Liver (tissue), 9 donors: ENCODE data around the gene PIEZO2. TPM values are rescaled to one million over a fixed set of nuclear protein-coding genes. Genes with fewer than 3 reads are reported as not detected.

Source experiments
- DNase-seq: peaks from one replicate; pipeline ENCODE4 v3.0.0-alpha.2; 2017; ENCODE audit warnings: low spot score
- H3K27ac ChIP-seq, 2 donors: one replicate each; pipeline ENCODE4 v1.7.0; 2013; ENCODE audit warnings: inconsistent platforms in 2 of 2, low read length in 2 of 2, control low read depth in 1 of 2, low read depth in 1 of 2, mild to moderate bottlenecking in 1 of 2
- H3K27me3 ChIP-seq, 4 donors: one replicate each; pipeline versions ENCODE4 v1.6.1 to v1.7.0; 2013; ENCODE audit warnings: low read length in 3 of 4, inconsistent platforms in 1 of 4, mild to moderate bottlenecking in 1 of 4, moderate library complexity in 1 of 4; ENCODE audit not compliant: control insufficient read depth in 4 of 4, insufficient read depth in 4 of 4
- H3K36me3 ChIP-seq, 4 donors: one replicate each; pipeline versions ENCODE4 v1.6.1 to v1.7.0; 2013; ENCODE audit warnings: low read length in 3 of 4, mild to moderate bottlenecking in 3 of 4, low read depth in 1 of 4, moderate library complexity in 1 of 4; ENCODE audit not compliant: control insufficient read depth in 4 of 4, insufficient read depth in 3 of 4
- H3K4me1 ChIP-seq, 4 donors: one replicate each; pipeline versions ENCODE4 v1.6.1 to v1.7.0; 2013; ENCODE audit warnings: low read length in 3 of 4, mild to moderate bottlenecking in 3 of 4, moderate library complexity in 1 of 4; ENCODE audit not compliant: control insufficient read depth in 4 of 4, insufficient read depth in 4 of 4
- H3K4me3 ChIP-seq, 3 donors: one replicate each; pipeline versions ENCODE4 v1.6.1 to v1.7.0; 2013; ENCODE audit warnings: low read length in 3 of 3, control low read depth in 1 of 3, low read depth in 1 of 3, mild to moderate bottlenecking in 1 of 3
- H3K9ac ChIP-seq, 2 donors: one replicate each; pipeline ENCODE4 v1.7.0; 2013; ENCODE audit warnings: low read length in 2 of 2, mild to moderate bottlenecking in 2 of 2, moderate library complexity in 2 of 2, control low read depth in 1 of 2, low read depth in 1 of 2
- H3K9me3 ChIP-seq, 4 donors: one replicate each; pipeline versions ENCODE4 v1.6.1 to v1.7.0; 2013; ENCODE audit warnings: low read length in 3 of 4; ENCODE audit not compliant: control insufficient read depth in 4 of 4
- ATF3 ChIP-seq: IDR thresholded peaks from 2 replicates; pipeline ENCODE4 v1.6.1; 2016; ENCODE audit warnings: antibody characterized with exemption
- CTCF ChIP-seq: fragments of 150-350 bp; IDR thresholded peaks from 2 replicates; pipeline ENCODE4 v1.5.1; 2017; ENCODE audit warnings: improper control_type of control experiment, low read depth, low read length; ENCODE audit not compliant: missing input control
- EGR1 ChIP-seq, 2 donors: IDR thresholded peaks; 2 replicates each; pipeline ENCODE4 v1.6.1; 2016 to 2018; ENCODE audit warnings: antibody characterized with exemption in 2 of 2, low read depth in 2 of 2
- FOXA1 ChIP-seq: IDR thresholded peaks from 2 replicates; pipeline ENCODE4 v1.6.1; 2016; ENCODE audit warnings: antibody characterized with exemption
- FOXA2 ChIP-seq: IDR thresholded peaks from 2 replicates; pipeline ENCODE4 v1.6.1; 2016; ENCODE audit warnings: antibody characterized with exemption
- GABPA ChIP-seq, 2 donors: IDR thresholded peaks in 1 of 2; conservative IDR thresholded peaks in 1 of 2; 2 replicates each; pipeline ENCODE4 v1.6.1; 2016; ENCODE audit warnings: antibody characterized with exemption in 2 of 2, mild to moderate bottlenecking in 1 of 2, moderate library complexity in 1 of 2
- HNF4A ChIP-seq, 2 donors: conservative IDR thresholded peaks; 2 replicates each; pipeline ENCODE4 v1.6.1; 2016; ENCODE audit warnings: antibody characterized with exemption in 2 of 2, mild to moderate bottlenecking in 2 of 2
- HNF4G ChIP-seq: IDR thresholded peaks from 2 replicates; pipeline ENCODE4 v1.6.1; 2016; ENCODE audit warnings: antibody characterized with exemption
- JUND ChIP-seq, 2 donors: IDR thresholded peaks; 2 replicates each; pipeline ENCODE4 v1.6.1; 2016; ENCODE audit warnings: antibody characterized with exemption in 2 of 2
- NR2F2 ChIP-seq: IDR thresholded peaks from 2 replicates; pipeline ENCODE4 v1.6.1; 2016; ENCODE audit warnings: antibody characterized with exemption
- RAD21 ChIP-seq, 2 donors: IDR thresholded peaks; 2 replicates each; pipeline ENCODE4 v1.6.1; 2016; ENCODE audit warnings: antibody characterized with exemption in 2 of 2, mild to moderate bottlenecking in 2 of 2
- REST ChIP-seq: IDR thresholded peaks from 2 replicates; pipeline ENCODE4 v1.6.1; 2016; ENCODE audit warnings: antibody characterized with exemption, mild to moderate bottlenecking
- RXRA ChIP-seq, 2 donors: IDR thresholded peaks; 2 replicates each; pipeline ENCODE4 v1.6.1; 2017 to 2018; ENCODE audit warnings: antibody characterized with exemption in 2 of 2, mild to moderate bottlenecking in 1 of 2
- SP1 ChIP-seq: IDR thresholded peaks from 2 replicates; pipeline ENCODE4 v1.6.1; 2018; ENCODE audit warnings: antibody characterized with exemption, mild to moderate bottlenecking
- TAF1 ChIP-seq: conservative IDR thresholded peaks from 2 replicates; pipeline ENCODE4 v1.6.1; 2016; ENCODE audit warnings: antibody characterized with exemption, mild to moderate bottlenecking
- YY1 ChIP-seq: IDR thresholded peaks from 2 replicates; pipeline ENCODE4 v1.6.1; 2016; ENCODE audit warnings: antibody characterized with exemption, mild to moderate bottlenecking
- ZBTB33 ChIP-seq: IDR thresholded peaks from 2 replicates; pipeline ENCODE4 v1.6.1; 2016; ENCODE audit warnings: antibody characterized with exemption
- WGBS: extraction: QIAGEN DNeasy Blood & Tissue Kit; methylation state at CpG from one replicate; pipeline ENCODE4 v1.1.7; 2013; 5-methylcytosine and 5-hydroxymethylcytosine counted together
- polyA plus RNA-seq, 2 donors: library from polyadenylated mRNA; stranded (reverse) in 1 of 2; unstranded in 1 of 2; fragments of 200-250 nt in 1 of 2; fragments of >200 nt in 1 of 2; fragmentation: Nextera tagmentation in 1 of 2; extraction: Ambion mirVana in 1 of 2; gene quantifications; one replicate each; pipeline versions ENCODE4 v1.2.1 to v1.2.3, GENCODE V29; 2013 to 2015
- total RNA-seq, 2 donors: library from RNA; depleted of rRNA; stranded (reverse); fragments of >200 nt; gene quantifications; one replicate each; pipeline ENCODE4 v1.2.3, GENCODE V29; 2014
- TF ChIP-seq, protein P1 (sequence below): IDR thresholded peaks from 2 replicates; pipeline ENCODE4 v1.6.1; 2016; ENCODE audit warnings: antibody characterized with exemption
- donor health status: healthy.
- donor health status: healthy.
- donor health status: healthy.
- donor health status: healthy.
- donor health status: healthy.

Gene PIEZO2
- total and polyA plus RNA-seq, 4 donors: 1.1 to 12.3 (median 4.8) TPM

GRCh38 chr18:10739152-10739551 lies 410.2 kb downstream of the PIEZO2 start:
- no peak for TF ChIP-seq FOXA1
- TF ChIP-seq NR2F2: no peak
- TF ChIP-seq, protein P1, sequence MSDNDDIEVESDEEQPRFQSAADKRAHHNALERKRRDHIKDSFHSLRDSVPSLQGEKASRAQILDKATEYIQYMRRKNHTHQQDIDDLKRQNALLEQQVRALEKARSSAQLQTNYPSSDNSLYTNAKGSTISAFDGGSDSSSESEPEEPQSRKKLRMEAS: no peak
- TF ChIP-seq CTCF: no peak
- TF ChIP-seq EGR1 (IDR thresholded peaks at IDR 0.05; ENCODE audit: low read depth in 2 of 2): no peak
- TF ChIP-seq SP1: no peak
- TF ChIP-seq ATF3: no peak
- TF ChIP-seq GABPA (IDR thresholded peaks at IDR 0.05 in 1 of 2, conservative IDR thresholded peaks at IDR 0.05 in 1 of 2): no peak
- TF ChIP-seq FOXA2: no peak
- TF ChIP-seq HNF4G: no peak
- no peak for TF ChIP-seq ZBTB33
- no peak for TF ChIP-seq REST
- no peak for TF ChIP-seq JUND (IDR thresholded peaks at IDR 0.05)
- TF ChIP-seq RXRA (IDR thresholded peaks at IDR 0.05): no peak
- no peak for TF ChIP-seq TAF1
- no peak for TF ChIP-seq HNF4A (conservative IDR thresholded peaks at IDR 0.05)
- TF ChIP-seq YY1: no peak
- TF ChIP-seq RAD21 (IDR thresholded peaks at IDR 0.05): no peak
- 95% methylated on average over 3 of the region's 3 CpGs for WGBS
- H3K27me3 ChIP-seq: no peaks in the 10 kb centered on the region
- peaks cover 0 to 9% (median 0%) of the 10 kb centered on the region in 4 donors for H3K36me3 ChIP-seq
- no peak for DNase-seq
- no peak overlapping the region for H3K9ac ChIP-seq
- no peaks in the 10 kb centered on the region for H3K4me1 ChIP-seq
- no peak overlapping the region for H3K27ac ChIP-seq
- H3K4me3 ChIP-seq: no peak overlapping the region
- no peaks in the 10 kb centered on the region for H3K9me3 ChIP-seq
